BE2C (cell line): ENCODE results near the gene NFE2L3.

Experiments used
- DNase-seq: peaks from one replicate; pipeline ENCODE4 v3.0.0-alpha.2; 2020
- H3K27me3 ChIP-seq: fragments of 250-450 bp; sonication (Bioruptor Pico); 2 replicates; pipeline ENCODE4 v1.5.1; 2020; ENCODE audit warnings: mild to moderate bottlenecking
- H3K36me3 ChIP-seq: fragments of 250-450 bp; sonication (Bioruptor Pico); 2 replicates; pipeline ENCODE4 v1.5.1; 2020; ENCODE audit warnings: mild to moderate bottlenecking
- H3K4me1 ChIP-seq: fragments of 250-450 bp; sonication (Bioruptor Pico); 2 replicates; pipeline ENCODE4 v1.5.1; 2020
- H3K4me3 ChIP-seq: 2 replicates; pipeline ENCODE4 v1.5.1; 2011; ENCODE audit warnings: low read depth, low read length
- H3K9me3 ChIP-seq: fragments of 250-450 bp; sonication (Bioruptor Pico); 2 replicates; pipeline ENCODE4 v1.5.1; 2020
- TF ChIP-seq, protein P1 (sequence below): IDR thresholded peaks from 2 replicates; pipeline ENCODE4 v1.5.1; 2012; ENCODE audit warnings: mild to moderate bottlenecking, low read depth, low read length

The NFE2L3 gene

DNA sequence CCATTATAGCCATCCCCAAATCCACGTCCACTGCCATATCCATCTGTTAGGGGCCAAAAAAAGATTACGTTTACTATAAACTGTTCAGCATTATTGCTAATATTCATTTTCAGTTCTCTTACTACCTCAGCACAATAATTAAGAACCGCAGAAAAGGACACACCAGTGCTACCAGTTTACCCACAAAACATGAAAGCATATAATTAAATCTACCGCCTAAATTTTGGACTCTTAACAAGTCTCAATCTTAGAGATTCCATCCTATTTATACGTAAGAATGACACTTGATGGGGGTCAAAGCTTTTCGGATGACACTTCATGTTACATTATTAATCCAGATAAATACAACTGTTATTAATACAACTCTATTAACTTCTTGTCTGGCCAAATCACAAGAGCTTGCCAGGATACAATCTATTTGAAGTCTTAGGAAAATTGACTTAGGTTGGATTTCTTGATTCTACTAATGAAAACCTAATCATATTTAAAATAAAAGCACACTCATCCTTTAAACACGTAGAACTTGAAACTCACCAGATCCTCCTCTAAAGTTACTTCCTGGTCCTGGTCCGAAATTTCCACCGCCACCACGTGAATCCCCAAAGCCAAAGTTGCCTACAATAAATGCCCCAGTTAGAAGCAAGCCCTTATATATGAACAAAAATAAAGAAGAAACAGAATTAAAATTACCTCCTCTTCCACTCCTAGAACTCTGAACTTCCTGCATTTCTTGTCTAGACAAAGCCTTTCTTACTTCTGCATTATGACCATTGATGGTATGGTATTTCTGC is 44.1 kb downstream of the NFE2L3 start:
- Histone ChIP-seq H3K9me3 (no peaks in the 10 kb centered on the region), H3K4me1 (peaks cover 21% of the 10 kb centered on the region), H3K27me3 (no peaks in the 10 kb centered on the region), H3K36me3 (peaks cover 88% of the 10 kb centered on the region), H3K4me3 (peak overlapping the region; percentile 85)
- DNase-seq = no peak
- TF ChIP-seq, protein P1, sequence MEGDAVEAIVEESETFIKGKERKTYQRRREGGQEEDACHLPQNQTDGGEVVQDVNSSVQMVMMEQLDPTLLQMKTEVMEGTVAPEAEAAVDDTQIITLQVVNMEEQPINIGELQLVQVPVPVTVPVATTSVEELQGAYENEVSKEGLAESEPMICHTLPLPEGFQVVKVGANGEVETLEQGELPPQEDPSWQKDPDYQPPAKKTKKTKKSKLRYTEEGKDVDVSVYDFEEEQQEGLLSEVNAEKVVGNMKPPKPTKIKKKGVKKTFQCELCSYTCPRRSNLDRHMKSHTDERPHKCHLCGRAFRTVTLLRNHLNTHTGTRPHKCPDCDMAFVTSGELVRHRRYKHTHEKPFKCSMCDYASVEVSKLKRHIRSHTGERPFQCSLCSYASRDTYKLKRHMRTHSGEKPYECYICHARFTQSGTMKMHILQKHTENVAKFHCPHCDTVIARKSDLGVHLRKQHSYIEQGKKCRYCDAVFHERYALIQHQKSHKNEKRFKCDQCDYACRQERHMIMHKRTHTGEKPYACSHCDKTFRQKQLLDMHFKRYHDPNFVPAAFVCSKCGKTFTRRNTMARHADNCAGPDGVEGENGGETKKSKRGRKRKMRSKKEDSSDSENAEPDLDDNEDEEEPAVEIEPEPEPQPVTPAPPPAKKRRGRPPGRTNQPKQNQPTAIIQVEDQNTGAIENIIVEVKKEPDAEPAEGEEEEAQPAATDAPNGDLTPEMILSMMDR = no peak

DNA sequence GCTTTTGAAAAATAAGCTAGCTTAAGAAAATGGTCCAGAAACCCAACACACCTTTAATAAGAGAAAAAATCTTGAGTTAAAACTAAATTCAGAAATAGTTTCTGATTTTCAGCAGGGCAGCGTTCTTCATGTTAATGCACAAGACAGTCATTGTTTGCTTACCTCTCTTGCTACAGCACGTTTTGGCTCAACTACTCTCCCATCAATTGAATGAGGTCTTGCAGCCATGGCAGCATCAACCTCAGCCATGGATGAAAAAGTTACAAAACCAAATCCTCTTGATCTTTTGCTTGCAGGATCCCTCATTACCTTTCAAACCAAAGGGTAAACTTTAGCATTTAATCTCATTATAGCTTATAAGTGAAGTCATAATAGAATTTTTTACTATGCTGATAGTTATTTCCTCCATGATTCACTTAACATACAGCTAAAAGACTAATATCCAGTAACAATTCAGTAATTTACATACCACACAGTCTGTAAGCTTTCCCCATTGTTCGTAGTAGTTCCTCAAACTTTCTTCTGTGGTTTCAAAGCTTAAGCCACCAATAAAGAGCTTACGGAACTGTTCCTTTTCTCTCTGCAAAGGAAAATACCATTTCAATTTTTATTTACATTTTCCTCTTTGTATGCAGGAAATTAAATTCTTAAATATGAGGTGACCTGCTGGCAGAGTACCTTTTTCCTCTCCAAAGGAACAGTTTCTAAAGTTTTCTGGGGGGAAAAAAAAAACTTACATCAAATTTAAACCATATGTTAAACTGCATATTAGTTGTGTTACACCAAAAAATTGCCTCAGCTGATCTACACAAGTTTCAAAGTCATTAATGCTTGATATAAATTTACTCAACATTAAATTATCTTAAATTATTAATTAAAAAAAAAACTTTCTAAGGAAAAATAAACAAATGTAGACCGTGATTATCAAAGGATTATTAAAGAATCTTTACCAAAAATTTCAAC is 45.4 kb downstream of the NFE2L3 start:
- Histone ChIP-seq H3K4me3 (peak overlapping the region; percentile 85), H3K27me3 (no peaks in the 10 kb centered on the region), H3K4me1 (peaks cover 21% of the 10 kb centered on the region), H3K36me3 (peaks cover 77% of the 10 kb centered on the region), H3K9me3 (no peaks in the 10 kb centered on the region)
- DNase-seq = no peak
- TF ChIP-seq, protein P1 = no peak

DNA sequence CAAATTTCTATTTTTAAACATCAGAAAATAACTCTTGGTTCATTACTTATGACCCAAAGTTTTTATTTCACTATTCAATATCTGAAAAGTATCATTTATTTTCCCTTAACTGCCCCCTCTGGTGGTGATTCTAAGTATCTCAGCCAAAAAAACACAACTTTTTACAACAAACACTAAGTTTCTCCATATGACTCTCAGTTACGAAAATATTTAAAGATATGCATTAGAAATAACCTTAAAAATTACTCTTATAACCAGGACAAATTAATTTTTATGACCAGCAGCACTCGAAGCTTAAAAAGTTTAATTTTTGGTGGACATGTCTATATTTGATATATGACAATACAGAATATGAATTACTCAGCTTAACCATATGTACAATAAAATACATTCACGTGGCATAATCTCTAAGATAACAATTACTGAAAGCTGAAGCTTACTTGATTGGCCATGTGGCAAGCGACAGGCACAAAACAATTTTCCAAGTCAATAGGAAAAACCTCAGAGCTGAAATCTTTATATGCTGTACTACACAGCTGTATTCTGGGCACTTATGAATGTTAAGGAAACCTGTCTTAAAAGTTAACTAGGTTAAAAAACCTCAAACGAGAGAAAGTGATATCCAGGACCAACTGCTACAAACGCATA is 46.3 kb downstream of the NFE2L3 start:
- H3K9me3 ChIP-seq = no peaks in the 10 kb centered on the region
- DNase-seq = no peak
- H3K4me3 ChIP-seq = peak overlapping the region; percentile 85
- TF ChIP-seq, protein P1 = peak; percentile 58
- H3K27me3 ChIP-seq = no peaks in the 10 kb centered on the region
- peaks cover 20% of the 10 kb centered on the region for H3K4me1 ChIP-seq
- peaks cover 76% of the 10 kb centered on the region for H3K36me3 ChIP-seq

DNA sequence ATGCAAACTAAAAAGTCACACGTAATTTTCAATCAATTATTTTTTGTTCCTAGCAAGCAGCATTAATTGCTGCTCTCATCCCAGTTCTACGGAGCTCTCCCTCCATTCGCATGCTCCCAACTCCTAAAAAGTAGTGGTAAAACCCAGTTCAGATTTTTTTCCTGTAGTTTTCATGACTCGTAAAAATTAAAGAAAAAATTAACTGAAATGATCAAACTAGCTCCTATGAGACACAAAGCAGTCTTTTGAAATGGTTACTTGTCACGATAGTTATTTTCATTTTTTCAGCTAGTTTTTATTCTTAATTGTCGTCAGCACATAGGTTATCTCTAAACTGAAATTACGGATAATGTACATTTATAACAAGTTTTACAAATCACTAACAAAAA is 46.8 kb downstream of the NFE2L3 start:
- TF ChIP-seq, protein P1 = no peak
- H3K4me3 ChIP-seq = peak overlapping the region; percentile 85
- peaks cover 15% of the 10 kb centered on the region for H3K4me1 ChIP-seq
- DNase-seq = no peak
- no peaks in the 10 kb centered on the region for H3K9me3 ChIP-seq
- H3K27me3 ChIP-seq = no peaks in the 10 kb centered on the region
- peaks cover 71% of the 10 kb centered on the region for H3K36me3 ChIP-seq

DNA sequence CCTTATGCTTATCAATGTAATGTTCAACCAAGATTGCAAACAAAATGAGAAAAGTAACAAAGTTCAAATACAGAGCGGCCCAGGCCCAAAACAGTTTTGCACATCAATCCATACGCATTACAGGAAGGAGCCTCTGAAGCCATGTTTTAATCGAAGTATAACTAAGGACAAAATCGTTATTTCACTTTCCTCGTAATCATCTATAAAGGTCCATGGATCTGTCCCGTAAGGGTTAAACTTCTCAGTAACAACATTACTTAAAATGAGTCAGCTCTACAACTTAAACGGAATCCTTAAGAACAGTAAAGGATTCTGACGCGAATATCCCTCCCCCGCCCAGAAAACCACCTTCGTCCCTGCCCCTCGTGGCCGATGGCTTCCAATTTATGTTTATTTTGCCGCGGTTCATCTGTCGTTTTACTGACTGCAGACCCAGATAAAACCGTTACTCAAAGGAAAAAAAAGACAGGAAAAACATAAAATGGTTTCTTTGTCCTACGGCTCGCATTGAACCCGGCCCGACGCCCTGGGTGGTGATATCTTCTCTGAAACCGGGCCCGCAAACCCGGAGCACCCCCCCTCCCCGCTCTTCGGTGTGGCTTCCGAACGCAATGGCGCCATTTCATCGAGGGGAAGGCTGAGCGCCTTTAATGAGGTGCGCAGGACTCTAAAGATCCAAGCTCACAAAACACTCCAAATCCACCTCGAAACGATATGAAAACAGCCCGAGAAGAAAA is 47.5 kb downstream of the NFE2L3 start:
- Histone ChIP-seq H3K36me3 (peaks cover 68% of the 10 kb centered on the region), H3K27me3 (no peaks in the 10 kb centered on the region)
- DNase-seq = peak; percentile 63

More for the DNA sequence above, 47.5 kb downstream of the NFE2L3 start:
- TF ChIP-seq, protein P1 = no peak
- Histone ChIP-seq H3K9me3 (no peaks in the 10 kb centered on the region), H3K4me3 (peak overlapping the region; percentile 85), H3K4me1 (peaks cover 9% of the 10 kb centered on the region; the same call in 1 of the 2 replicates)
